HepG2 (cell line): ENCODE results near the gene MXRA7.

Source experiments
- KAT7 ChIP-seq: IDR thresholded peaks from 2 replicates; pipeline ENCODE4 v1.6.1; 2018; ENCODE audit warnings: borderline replicate concordance, missing compliant biosample characterization
- NR2C2 ChIP-seq: sonication (generic); formaldehyde crosslinking; IDR thresholded peaks from 2 replicates; pipeline ENCODE4 v1.4.0; 2020; ENCODE audit warnings: missing genetic modification reagents, mild to moderate bottlenecking, moderate library complexity, borderline replicate concordance
- PHF8 ChIP-seq: sonication (generic); formaldehyde crosslinking; IDR thresholded peaks from 2 replicates; pipeline ENCODE4 v1.5.0; 2020; ENCODE audit warnings: missing genetic modification reagents

DNA sequence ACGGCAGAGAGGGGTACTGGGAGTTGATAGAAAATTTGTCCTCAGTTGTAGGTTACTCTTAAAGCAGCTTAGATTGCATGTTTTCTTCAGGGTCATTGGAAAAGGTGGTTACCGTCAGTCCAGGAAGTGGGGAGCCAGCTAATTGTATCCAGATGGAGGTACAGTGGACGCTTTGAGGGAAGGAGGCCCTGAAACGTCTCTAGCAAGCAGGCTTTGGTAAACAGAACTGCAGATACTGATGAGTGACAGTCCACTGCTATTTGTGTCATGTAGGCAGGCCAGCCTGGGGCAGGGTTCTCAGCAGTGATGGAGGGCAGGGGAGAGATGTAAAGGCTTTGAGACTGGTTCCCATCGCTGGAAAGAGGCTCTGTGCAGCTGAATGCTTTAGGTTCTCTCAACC is 37.0 kb downstream of the MXRA7 start:
- TF ChIP-seq PHF8 (CRISPR knock-in tag) (no peak), NR2C2 (CRISPR knock-in tag) (no peak), KAT7 (CRISPR knock-in tag) (no peak)
